Right lung (tissue), 5 donors: ENCODE data around the gene TBC1D22A. TPM values are rescaled to one million over a fixed set of nuclear protein-coding genes. Genes with fewer than 3 reads are reported as not detected.

ENCODE experiments used
- DNase-seq, 2 donors: peaks; one replicate each; pipeline ENCODE4 v3.0.0-alpha.2; 2013
- polyA plus RNA-seq, 5 donors: library from polyadenylated mRNA; unstranded; fragments of 120-200 nt; gene quantifications; one replicate each; pipeline versions ENCODE4 v1.2.1 to v1.2.3, GENCODE V29; 2013; ENCODE audit warnings: inconsistent platforms in 1 of 5, low replicate concordance in 1 of 5; ENCODE audit not compliant: insufficient read length in 5 of 5, insufficient read depth in 1 of 5

TBC1D22A gene
- polyA plus RNA-seq, 5 donors, result 13.9 to 17.6 (median 16.2) TPM

DNA sequence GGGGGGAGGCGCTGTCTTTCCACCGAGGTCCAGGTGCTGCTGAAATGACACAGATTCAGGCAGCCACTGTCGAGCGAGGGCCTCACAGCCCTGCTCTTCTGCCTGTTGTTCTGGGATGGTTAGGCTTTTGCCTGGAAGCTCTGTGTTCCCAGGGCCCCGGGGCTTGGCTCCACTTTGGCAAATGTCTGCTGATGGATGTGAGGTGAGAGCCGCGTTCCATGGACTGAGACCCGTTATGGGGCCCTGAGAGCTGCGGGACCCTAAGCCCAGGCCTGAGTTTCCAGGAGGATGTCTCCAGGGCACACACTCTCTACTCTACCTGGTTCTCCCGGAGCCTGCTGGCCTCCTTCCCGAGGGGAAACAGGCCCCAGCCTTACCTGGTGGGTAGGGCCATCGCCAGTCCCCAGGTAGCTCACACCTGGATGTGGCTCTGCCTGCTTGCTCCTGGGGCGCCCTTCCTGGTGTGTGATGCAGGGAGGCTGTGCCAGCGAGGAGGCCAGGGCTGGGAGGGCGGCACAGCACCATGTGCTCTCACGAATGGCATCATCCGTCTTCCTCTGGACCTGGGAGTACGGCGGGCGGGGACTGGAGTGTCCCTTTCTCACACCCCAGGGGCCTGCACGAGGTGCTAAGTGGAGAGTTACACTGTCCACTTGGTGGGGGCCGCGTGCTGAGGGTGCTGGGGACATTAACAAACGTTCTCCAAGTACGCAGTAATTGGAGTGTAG is 435.5 kb downstream of the TBC1D22A start:
- DNase-seq, result no peak

- no peak for DNase-seq
Measured at GRCh38 chr22:47198801-47199251, 436.4 kb downstream of the TBC1D22A start.

GRCh38 chr22:47199261-47199978 is 437.0 kb downstream of the TBC1D22A start:
- no peak for DNase-seq

- no peak for DNase-seq
Measured at GRCh38 chr22:47199979-47200272, 437.5 kb downstream of the TBC1D22A start.

- peak; percentile 52 to 61 for DNase-seq
Measured at GRCh38 chr22:47200273-47201051, 438.0 kb downstream of the TBC1D22A start.

- DNase-seq, result no peak
Measured at GRCh38 chr22:47201186-47201995, 438.9 kb downstream of the TBC1D22A start.

- no peak for DNase-seq
Measured at GRCh38 chr22:47201996-47202818, 439.8 kb downstream of the TBC1D22A start.

DNA sequence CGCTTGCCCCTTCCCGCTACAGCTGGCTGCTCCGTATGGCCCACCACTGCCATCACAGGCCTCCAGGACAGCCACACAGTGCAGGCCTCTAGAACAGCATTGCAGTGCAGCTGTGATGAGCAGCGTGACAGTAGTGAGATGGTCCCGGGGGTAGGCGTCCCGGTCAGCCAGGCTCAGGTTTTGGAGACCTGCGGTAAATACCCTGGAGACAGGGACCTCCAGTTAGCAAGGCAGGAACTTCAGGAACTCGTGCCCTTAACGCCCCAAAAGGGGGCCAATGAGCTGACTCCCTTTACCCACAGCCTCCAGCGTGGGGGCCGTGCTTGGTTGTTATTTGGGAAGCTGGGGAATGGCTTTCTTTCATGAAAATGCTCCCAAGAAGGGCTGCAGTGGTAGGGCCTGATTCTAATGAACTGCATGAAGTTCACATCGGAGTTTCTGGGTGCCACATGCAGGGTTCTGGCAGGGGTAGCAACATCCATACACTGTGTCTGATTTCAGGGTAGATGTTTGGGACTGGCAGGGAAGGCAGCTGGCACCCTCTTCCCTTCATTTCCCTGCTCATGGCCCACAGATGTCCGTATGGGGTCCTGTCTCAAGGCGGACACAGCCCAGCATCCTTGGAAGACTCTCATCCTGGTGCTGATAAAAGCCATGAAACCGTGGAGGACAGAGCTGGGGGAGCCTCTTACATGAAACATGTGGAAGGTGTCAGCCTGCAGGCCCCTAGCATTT is 440.5 kb downstream of the TBC1D22A start:
- DNase-seq, result no peak

DNA sequence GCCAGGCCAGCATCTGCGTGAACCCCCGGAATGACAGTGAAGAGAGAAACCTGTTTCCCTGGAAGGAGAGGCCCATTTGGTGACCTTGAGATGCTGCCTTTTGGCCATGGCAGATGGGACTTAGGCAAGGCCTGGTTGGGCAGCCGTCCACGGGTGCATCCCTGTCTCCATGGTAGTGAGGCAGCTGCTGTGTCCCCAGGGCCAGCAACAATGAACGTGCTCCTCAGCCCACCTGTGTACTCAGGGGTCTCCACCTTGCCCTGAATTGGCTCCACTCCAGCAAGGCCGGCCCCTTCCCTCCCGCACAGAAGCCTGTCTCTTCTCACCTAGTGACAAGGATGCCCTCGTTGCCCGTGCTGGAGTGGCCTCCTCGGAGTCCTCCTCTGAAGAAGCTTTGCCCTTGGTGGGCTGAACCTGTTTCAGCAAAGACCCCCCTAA is 441.1 kb downstream of the TBC1D22A start:
- DNase-seq, result no peak

DNA sequence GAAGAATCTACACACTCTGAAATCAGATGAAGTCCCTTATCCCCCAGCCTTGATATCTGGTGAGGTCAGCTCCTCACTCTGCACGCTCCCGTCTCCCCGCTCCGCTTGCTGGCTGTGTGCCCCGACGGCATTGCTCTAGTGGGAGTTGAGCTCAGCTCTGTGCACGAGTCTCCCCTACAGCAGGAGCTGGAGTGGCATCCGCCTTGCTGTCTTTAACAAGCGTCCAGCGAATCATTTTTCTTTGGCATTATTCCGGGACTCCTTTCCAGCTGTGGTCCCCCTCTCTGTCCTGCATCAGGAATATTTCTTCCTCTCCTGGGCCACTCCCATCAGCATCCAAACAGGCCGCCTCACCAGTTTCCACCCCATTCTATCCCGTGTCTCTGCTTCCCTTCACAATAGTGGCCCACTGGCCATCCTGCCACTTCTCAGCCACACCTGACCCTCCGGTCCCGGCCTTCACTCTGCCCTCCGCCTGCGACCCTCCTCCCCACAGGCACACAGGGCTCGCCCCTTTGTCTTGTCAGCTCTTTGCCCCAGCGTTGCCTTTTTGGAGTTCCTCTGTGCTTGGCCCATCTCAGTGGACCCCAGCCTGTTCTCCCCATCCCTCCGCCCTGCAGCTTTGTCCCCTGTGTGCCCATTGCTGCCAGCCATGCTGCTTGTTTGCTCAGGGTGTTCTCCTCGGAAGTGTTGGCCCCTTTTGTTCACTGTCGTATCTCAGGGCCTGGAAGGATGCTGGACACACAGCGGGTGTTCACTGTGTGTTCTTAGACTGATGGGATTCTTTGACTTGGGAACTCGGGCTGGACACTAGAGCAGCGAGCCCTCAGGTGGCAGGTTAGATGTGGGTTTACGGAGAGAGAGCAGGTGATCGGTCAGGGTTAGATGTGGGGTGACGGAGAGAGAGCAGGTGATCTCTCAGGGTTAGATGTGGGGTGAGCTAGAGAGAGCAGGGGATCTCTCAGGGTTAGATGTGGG is 441.8 kb downstream of the TBC1D22A start:
- DNase-seq, result peak in 1 of 2 donors; percentile 25

- no peak for DNase-seq
Measured at GRCh38 chr22:47205081-47205491, 442.6 kb downstream of the TBC1D22A start.

DNA sequence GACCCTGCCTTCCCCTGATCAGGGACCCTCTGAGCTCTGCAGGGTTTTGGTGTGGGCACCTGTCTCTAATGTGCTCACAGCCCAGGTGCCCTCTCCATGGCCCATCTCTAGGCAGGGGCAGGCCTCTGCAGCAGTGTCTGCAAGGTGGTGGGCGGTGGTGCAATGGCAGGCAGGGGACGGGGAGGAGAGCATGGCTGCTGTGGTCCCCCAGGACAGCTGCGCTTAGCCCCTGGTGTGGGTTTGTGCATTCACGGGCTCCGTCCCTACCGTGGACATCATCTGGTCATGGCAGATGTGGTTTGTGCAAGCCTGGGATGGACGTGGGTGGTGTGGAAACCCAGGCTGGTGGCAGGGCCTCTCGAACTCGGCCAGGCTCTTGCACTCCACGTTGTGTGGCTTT is 443.1 kb downstream of the TBC1D22A start:
- no peak for DNase-seq

- DNase-seq, result no peak
Measured at GRCh38 chr22:47206164-47206563, 443.7 kb downstream of the TBC1D22A start.

- no peak for DNase-seq
Measured at GRCh38 chr22:47206666-47207218, 444.3 kb downstream of the TBC1D22A start.

DNA sequence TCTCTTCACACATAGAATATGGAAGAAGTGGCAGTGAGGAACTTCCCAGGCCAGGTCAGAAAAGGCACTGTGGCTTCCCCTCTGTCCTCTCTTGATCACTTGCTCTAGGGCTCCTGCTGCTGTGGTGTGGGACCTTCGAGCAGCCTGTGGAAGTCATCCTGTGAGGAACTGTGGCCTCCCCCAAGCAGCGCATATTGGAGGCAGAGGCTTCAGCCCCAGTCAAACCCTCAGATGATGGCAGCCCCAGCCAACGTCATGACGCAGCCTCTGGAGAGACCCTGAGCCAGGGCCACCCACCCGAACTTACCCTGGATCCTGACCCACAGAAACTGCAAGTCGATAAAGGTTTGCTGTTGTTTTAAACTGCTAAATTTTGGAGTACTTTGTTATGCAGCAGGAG is 444.9 kb downstream of the TBC1D22A start:
- DNase-seq, result no peak

DNA sequence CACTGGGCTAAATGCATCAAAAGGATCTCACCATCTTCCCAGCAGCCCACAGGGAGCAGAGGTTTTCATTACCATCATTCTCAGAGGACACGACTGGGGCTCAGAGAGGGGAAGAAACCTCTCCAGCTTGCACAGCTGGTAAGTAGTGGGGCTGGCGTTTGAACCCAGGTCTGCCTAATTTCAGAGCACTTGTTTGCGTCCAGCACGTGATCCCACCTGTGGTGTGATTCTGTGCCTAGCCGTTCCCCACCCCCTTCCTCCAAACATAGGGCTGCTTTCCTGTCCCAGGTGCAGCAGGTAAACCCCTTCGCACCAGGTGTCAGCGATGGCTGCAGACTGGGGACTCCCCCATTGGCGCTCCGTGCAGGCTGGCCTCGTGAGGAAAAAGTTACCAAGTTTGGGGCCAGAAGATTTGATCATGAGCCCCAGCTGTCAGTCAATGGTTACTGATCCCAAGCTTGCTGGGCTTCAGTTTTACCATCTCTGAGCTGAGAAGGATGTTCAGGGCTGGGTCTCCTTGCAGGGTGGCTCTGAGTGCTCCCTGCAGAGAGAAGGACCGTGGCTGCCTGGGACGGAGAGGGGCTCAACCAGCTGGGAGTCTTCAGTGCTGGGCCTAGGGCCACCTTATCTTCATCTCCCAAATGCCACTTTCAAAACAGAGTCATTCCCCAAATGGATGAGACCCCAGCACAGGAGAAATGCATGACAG is 445.6 kb downstream of the TBC1D22A start:
- DNase-seq, result no peak

DNA sequence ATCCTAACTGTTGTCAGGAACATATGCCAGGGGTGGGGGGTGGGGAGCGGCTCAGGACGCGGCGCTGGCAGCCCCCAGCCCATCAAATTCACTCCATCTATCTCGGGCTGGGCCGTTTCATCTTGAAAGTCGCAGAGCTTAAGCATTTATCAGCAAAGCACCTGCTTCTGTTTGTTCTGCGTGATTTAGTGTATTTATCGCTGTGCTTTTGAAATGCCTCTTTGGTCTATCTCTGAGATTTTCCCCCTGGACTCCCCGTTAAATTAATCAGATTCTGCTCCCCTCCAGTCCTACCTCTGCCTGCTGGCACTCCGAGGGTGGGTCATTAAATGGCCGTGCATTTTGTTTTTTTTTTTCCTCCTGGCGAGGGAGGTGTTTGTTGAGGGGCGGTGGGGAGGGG is 446.2 kb downstream of the TBC1D22A start:
- DNase-seq, result no peak

GRCh38 chr22:47209040-47209514 is 446.6 kb downstream of the TBC1D22A start:
- DNase-seq, result no peak
